ENCODE data around the gene VWF.

Gene VWF

DNA sequence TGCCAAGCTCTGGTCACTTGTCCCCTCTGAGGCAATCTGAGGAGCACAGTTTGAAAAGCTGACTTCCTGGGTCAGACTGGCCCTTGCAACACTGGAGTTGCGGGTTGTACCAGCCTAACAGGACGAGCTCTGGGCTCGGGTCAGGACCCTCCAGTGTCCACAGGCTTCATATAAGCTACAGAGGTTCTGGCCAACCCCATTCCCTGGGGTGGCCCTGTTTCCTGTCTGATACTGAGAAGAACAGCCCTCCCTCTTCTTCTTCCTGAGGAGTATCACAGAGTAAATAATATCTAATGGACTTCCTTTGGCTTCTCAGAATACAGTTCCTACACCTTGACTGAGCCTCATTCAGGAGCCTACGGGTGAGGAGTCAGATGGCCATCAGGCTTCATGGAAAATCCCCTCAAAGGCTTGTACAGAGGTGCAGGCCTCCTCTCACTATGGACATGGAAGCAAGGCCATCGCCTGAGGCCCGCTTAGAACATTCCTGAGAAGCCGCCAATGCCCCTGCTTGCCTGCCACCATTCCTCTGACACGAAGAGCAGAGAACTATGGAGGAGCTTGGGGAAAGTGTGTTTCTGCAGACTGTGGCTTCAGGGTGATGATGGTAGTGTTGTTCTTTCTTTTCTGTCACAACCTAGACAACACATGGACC, 150.9 kb downstream of the VWF start:
- DNase-seq: no peak

DNA sequence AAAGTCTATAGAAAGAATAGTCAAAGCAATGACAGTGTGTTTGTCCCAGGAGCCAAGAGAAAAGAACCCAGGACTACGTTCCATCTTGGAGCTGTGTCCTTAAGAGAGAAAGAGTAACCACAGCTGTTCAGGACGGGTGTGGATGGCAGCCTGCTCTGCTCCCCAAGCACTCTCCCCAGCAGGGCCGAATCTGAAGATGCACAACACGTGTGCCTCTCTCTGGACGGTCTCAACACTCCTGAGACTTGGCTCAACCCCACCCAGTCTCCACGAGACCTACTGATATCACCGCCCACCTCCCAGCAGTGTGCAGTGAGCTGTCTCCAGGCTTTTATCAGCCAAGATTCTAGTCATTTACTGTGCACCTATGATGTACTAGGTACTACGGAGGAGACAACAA, 152.1 kb downstream of the VWF start:
- DNase-seq: no peak

- no peak for DNase-seq
Observed at GRCh38 chr12:5971194-5971850, 153.1 kb downstream of the VWF start.

DNA sequence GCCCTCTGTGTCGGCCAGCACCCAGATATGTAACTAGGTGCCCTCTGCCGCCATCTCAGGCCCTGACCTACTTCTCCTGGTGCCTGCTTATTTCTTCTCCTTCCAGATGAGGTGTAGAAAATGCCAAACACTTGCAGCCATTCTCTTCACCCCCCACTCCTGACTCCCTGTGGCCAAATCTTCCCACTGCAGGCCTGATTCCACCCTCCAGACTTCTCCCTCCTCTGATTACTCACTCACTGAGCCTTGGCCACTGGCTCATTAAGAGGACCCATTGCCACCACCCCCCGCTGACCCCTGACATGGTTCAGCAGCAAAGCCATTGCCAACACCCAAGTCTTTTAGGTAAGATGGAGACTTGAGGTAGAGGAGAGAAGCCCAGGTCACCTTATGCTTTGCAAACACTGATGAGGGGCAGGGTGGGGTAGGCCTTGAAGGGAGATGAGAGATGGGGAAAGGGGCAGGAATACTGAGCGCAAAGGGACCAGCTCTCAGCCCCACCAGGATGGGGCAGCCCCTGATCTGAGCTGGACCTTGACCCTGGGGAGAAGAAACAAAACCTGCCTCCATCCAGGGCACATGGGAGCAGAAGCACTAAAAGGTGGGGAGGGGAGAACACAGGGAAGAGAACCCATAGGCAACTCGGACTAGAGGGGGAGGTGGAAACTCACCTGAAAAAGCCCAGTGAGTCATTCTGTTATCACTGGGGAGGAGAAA, 154.3 kb downstream of the VWF start:
- DNase-seq: no peak

GRCh38 chr12:5969156-5969973, 155.1 kb downstream of the VWF start:
- no peak for DNase-seq

- DNase-seq: no peak
Observed at GRCh38 chr12:5967645-5968415, 156.6 kb downstream of the VWF start.

GRCh38 chr12:5966486-5967095, 157.9 kb downstream of the VWF start:
- DNase-seq: no peak

GRCh38 chr12:5965950-5966383, 158.5 kb downstream of the VWF start:
- DNase-seq: peak; percentile 20 to 32

DNA sequence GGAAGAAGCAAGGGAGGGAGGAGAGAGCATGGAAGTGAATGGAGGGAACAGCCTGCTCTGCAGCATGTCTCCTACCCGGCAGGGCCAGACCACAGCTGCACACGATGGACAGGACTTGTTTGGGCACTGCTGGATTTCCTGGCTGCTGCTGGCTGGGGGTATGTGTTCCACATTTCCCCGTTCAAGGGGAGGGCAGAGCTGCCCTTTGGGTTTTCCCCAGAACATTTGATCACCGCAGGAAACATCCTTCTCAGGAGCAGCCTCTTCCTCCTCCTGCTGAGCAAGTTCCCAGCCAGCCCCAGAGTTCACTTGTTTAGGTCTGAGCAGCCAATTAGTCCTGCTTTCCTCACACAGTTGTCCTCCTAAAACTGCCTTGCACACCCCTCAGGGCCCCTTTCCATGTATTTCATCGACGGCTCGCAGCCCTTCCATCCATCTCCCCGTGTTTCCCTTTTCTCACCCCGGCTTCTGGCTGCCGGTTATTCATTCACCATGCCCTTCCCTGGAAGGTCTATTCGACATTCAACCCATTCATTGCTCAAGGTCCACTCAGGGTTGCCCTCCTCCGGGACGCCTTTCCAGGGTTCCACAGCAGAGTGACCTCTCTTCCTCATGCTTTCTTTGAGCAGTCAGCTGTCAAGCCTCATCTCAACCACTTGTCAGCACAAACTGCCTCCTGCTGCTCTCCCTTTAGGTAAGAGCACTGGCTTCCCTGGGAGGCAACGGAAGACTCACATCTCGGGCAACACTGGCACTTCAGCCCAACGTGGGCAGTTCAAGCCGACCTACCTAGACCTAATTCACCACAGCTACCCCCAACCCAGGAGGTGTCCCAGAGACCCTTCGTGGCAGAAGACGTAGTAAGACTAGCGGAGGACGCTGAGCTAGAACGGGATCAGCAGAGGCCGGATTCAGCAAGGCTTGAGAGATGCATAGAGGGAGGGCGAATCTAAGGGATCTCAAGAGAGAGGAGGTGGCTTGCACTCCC, 159.3 kb downstream of the VWF start:
- no peak for DNase-seq

- no peak for DNase-seq
Observed at GRCh38 chr12:5963515-5963914, 161.0 kb downstream of the VWF start.

GRCh38 chr12:5960783-5961182, 163.7 kb downstream of the VWF start:
- no peak for DNase-seq

DNA sequence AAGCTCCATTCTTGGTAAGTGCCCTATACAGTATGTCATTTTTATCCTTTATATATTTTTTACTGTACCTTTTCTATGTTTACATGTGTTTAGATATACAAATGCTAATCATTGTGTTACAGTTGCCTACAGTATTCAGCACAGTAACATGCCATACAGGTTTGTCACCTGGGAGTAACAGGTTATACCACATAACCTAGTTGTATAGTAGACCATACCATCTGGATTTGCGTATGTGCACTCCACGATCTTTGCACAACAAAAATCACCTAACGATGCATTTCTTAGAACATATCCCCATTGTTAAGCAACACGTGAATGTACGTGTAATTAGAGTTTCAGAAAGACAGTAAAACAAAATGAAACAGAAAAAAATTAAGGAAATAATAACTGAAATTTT, 167.5 kb downstream of the VWF start:
- no peak for DNase-seq

GRCh38 chr12:5954661-5955060, 169.8 kb downstream of the VWF start:
- DNase-seq: no peak

GRCh38 chr12:5953835-5954586, 170.5 kb downstream of the VWF start:
- no peak for DNase-seq

- no peak for DNase-seq
Observed at GRCh38 chr12:5952031-5952430, 172.4 kb downstream of the VWF start.

- no peak for DNase-seq
Observed at GRCh38 chr12:5948696-5949095, 175.8 kb downstream of the VWF start.

- no peak for DNase-seq
Observed at GRCh38 chr12:5947006-5947405, 177.5 kb downstream of the VWF start.

GRCh38 chr12:5946388-5946787, 178.1 kb downstream of the VWF start:
- DNase-seq: no peak

- no peak for DNase-seq
Observed at GRCh38 chr12:5945071-5946008, 179.1 kb downstream of the VWF start, which contains the start of gene ANO2. TSS of gene ANO2 (minus strand) at chr12:5945259. CDS start at chr12:5945217, 42 bp downstream.

Data from CD4-positive, alpha-beta T cell treated with Interleukin-1 beta for 1 hour (primary cell).